HEK293T (cell line): ENCODE results near the gene COL19A1.
A peak's percentile ranks its signal among the peaks of the same experiment; 100 is the strongest.

Experiments
- CTCF ChIA-PET: fragments of 350-600 bp; formaldehyde crosslinking; extraction: SDS; loops from one replicate; lab custom pipeline; 2021; ENCODE audit warnings: antibody characterized with exemption, inconsistent platforms; lab: Yijun Ruan, JAX
- POLR2A ChIA-PET: fragments of 350-600 bp; formaldehyde crosslinking; extraction: SDS; loops from one replicate; lab custom pipeline; 2020; ENCODE audit warnings: antibody characterized with exemption, inconsistent platforms; lab: Yijun Ruan, JAX
- DNase-seq: peaks from one replicate; pipeline ENCODE4 v3.0.0; 2012; ENCODE audit warnings: mixed read lengths; ENCODE audit errors: extremely low spot score
- ARNT ChIP-seq: fragments of 450-650 bp; IDR thresholded peaks from 2 replicates; pipeline ENCODE4 v1.6.1; 2017; ENCODE audit warnings: mild to moderate bottlenecking
- BHLHE40 ChIP-seq: fragments of 450-650 bp; IDR thresholded peaks from 2 replicates; pipeline ENCODE4 v1.6.1; 2016; ENCODE audit warnings: mild to moderate bottlenecking, moderate library complexity, borderline replicate concordance
- CTBP1 ChIP-seq: fragments of 450-650 bp; IDR thresholded peaks from 2 replicates; pipeline ENCODE4 v1.6.1; 2016; ENCODE audit warnings: borderline replicate concordance
- ELF4 ChIP-seq: fragments of 450-650 bp; IDR thresholded peaks from 2 replicates; pipeline ENCODE4 v1.6.1; 2017; ENCODE audit warnings: antibody characterized with exemption
- FOXA1 ChIP-seq: fragments of 450-650 bp; IDR thresholded peaks from 2 replicates; pipeline ENCODE4 v1.6.1; 2016; ENCODE audit warnings: mild to moderate bottlenecking
- FOXK2 ChIP-seq: fragments of 450-650 bp; IDR thresholded peaks from 2 replicates; pipeline ENCODE4 v1.6.1; 2016; ENCODE audit warnings: mild to moderate bottlenecking
- FOXM1 ChIP-seq: fragments of 450-650 bp; IDR thresholded peaks from 2 replicates; pipeline ENCODE4 v1.6.1; 2017; ENCODE audit warnings: mild to moderate bottlenecking, borderline replicate concordance
- HDGF ChIP-seq: fragments of 450-650 bp; IDR thresholded peaks from 2 replicates; pipeline ENCODE4 v1.6.1; 2017; ENCODE audit warnings: antibody characterized with exemption, borderline replicate concordance
- L3MBTL2 ChIP-seq: fragments of 450-650 bp; conservative IDR thresholded peaks from 2 replicates; pipeline ENCODE4 v1.6.1; 2016; ENCODE audit warnings: mild to moderate bottlenecking
- LEF1 ChIP-seq: fragments of 450-650 bp; IDR thresholded peaks from 2 replicates; pipeline ENCODE4 v1.6.1; 2017; ENCODE audit warnings: mild to moderate bottlenecking, borderline replicate concordance
- NFRKB ChIP-seq: fragments of 450-650 bp; IDR thresholded peaks from 2 replicates; pipeline ENCODE4 v1.6.1; 2016; ENCODE audit warnings: mild to moderate bottlenecking, moderate library complexity
- PKNOX1 ChIP-seq: fragments of 450-650 bp; IDR thresholded peaks from 2 replicates; pipeline ENCODE4 v1.6.1; 2016
- SP1 ChIP-seq: fragments of 450-650 bp; IDR thresholded peaks from 2 replicates; pipeline ENCODE4 v1.6.1; 2017
- SUZ12 ChIP-seq: fragments of 450-650 bp; IDR thresholded peaks from 2 replicates; pipeline ENCODE4 v1.6.1; 2016; ENCODE audit warnings: mild to moderate bottlenecking
- TARDBP ChIP-seq: fragments of 450-650 bp; IDR thresholded peaks from 2 replicates; pipeline ENCODE4 v1.6.1; 2016
- ZNF384 ChIP-seq: fragments of 450-650 bp; IDR thresholded peaks from 2 replicates; pipeline ENCODE4 v1.6.1; 2016

The COL19A1 gene

GRCh38 chr6:70103798-70104197 lies 237.4 kb downstream of the COL19A1 start:
- POLR2A ChIA-PET, result no interaction called here

GRCh38 chr6:70107852-70108629 lies 241.7 kb downstream of the COL19A1 start:
- ChIA-PET CTCF (interaction anchor here (0.6 to 1.2 kb wide), 3 partner anchors 58 to 750 kb away, joined by 3 to 4 read pairs (median 3); no protein-coding TSS in a partner anchor), POLR2A (no interaction called here)
- TF ChIP-seq HDGF (no peak), FOXK2 (no peak), ARNT (no peak), FOXA1 (no peak), SP1 (no peak), L3MBTL2 (no peak)
- peak; percentile 26 for DNase-seq

More at GRCh38 chr6:70103798-70104197, 237.4 kb downstream of the COL19A1 start:
- TF ChIP-seq PKNOX1 (no peak), L3MBTL2 (no peak), SUZ12 (no peak), ELF4 (no peak)
- no peak for DNase-seq
- CTCF ChIA-PET, result no interaction called here

GRCh38 chr6:70110126-70111022 lies 244.0 kb downstream of the COL19A1 start:
- CTCF ChIA-PET, result interaction anchor here (0.5 to 0.7 kb wide), 2 partner anchors 1025 to 1767 kb away, joined by 3 read pairs; no protein-coding TSS in a partner anchor
- no peak for DNase-seq
- POLR2A ChIA-PET, result no interaction called here
- TF ChIP-seq PKNOX1 (0 out of 2 replicates have a peak, but pooled peaks have one; percentile 22), SP1 (no peak), BHLHE40 (no peak)

- POLR2A ChIA-PET, result no interaction called here
- DNase-seq, result no peak
- TF ChIP-seq NFRKB, result no peak
- TF ChIP-seq SP1, result no peak
- no peak for TF ChIP-seq FOXM1
- no peak for TF ChIP-seq FOXK2
- TF ChIP-seq ARNT, result no peak
- no peak for TF ChIP-seq BHLHE40
- no peak for TF ChIP-seq FOXA1
- no peak for TF ChIP-seq TARDBP
- no peak for TF ChIP-seq LEF1
- TF ChIP-seq L3MBTL2, result no peak
- TF ChIP-seq SUZ12, result no peak
- CTCF ChIA-PET, result no interaction called here
Measured at GRCh38 chr6:70111737-70112136, 245.4 kb downstream of the COL19A1 start.

- TF ChIP-seq ARNT, result no peak
- no peak for TF ChIP-seq NFRKB
- TF ChIP-seq SP1, result no peak
- TF ChIP-seq ZNF384, result no peak
- no peak for TF ChIP-seq FOXM1
- TF ChIP-seq SUZ12, result no peak
- CTCF ChIA-PET, result no interaction called here
- POLR2A ChIA-PET, result no interaction called here
- no peak for DNase-seq
Measured at GRCh38 chr6:70112716-70113115, 246.4 kb downstream of the COL19A1 start.

- CTCF ChIA-PET, result interaction anchor here (1.0 kb wide), 1 partner anchor 53 kb away, joined by 5 read pairs; no protein-coding TSS in a partner anchor
- no peak for DNase-seq
- POLR2A ChIA-PET, result no interaction called here
- no peak for TF ChIP-seq FOXM1
- no peak for TF ChIP-seq ZNF384
- TF ChIP-seq SUZ12, result no peak
- no peak for TF ChIP-seq SP1
- TF ChIP-seq ARNT, result no peak
- no peak for TF ChIP-seq FOXA1
- no peak for TF ChIP-seq ELF4
- no peak for TF ChIP-seq HDGF
- TF ChIP-seq L3MBTL2, result no peak
- TF ChIP-seq NFRKB, result no peak
Measured at GRCh38 chr6:70113171-70113570, 246.8 kb downstream of the COL19A1 start.

GRCh38 chr6:70118670-70119069 lies 252.3 kb downstream of the COL19A1 start:
- DNase-seq, result no peak
- POLR2A ChIA-PET, result no interaction called here
- CTCF ChIA-PET, result no interaction called here
- TF ChIP-seq NFRKB, result no peak
- TF ChIP-seq BHLHE40, result no peak
- no peak for TF ChIP-seq SUZ12
- TF ChIP-seq L3MBTL2, result no peak
- no peak for TF ChIP-seq FOXA1
- TF ChIP-seq SP1, result no peak
- TF ChIP-seq CTBP1, result no peak
- TF ChIP-seq PKNOX1, result no peak
- TF ChIP-seq FOXK2, result no peak
- TF ChIP-seq FOXM1, result no peak
